Muscle layer of duodenum (tissue), 2 donors: ENCODE data around the gene ZKSCAN3.
A peak's percentile ranks its signal among the peaks of the same experiment; 100 is the strongest.
"Not testable (repeated sequence)": the region's sequence is repeated elsewhere in the genome, so short reads cannot be mapped to it uniquely, and the experiment has no call there.

Experiments used
- H3K27ac ChIP-seq: one replicate; pipeline ENCODE4 v1.7.0; 2013; ENCODE audit warnings: mild to moderate bottlenecking, low read length
- H3K27me3 ChIP-seq: one replicate; pipeline ENCODE4 v1.7.0; 2013; ENCODE audit warnings: low read depth, mild to moderate bottlenecking, control low read depth, low read length
- H3K36me3 ChIP-seq, 2 donors: one replicate each; pipeline ENCODE4 v1.7.0; 2013; ENCODE audit warnings: low read length in 2 of 2, control low read depth in 1 of 2, mild to moderate bottlenecking in 1 of 2; ENCODE audit not compliant: insufficient read depth in 2 of 2, control insufficient read depth in 1 of 2
- H3K4me1 ChIP-seq, 2 donors: one replicate each; pipeline ENCODE4 v1.7.0; 2013; ENCODE audit warnings: low read length in 2 of 2, mild to moderate bottlenecking in 2 of 2, control low read depth in 1 of 2, moderate library complexity in 1 of 2; ENCODE audit not compliant: insufficient read depth in 2 of 2, control insufficient read depth in 1 of 2
- H3K4me3 ChIP-seq, 2 donors: one replicate each; pipeline ENCODE4 v1.7.0; 2013; ENCODE audit warnings: low read length in 2 of 2, low read depth in 1 of 2, mild to moderate bottlenecking in 1 of 2
- H3K9me3 ChIP-seq, 2 donors: one replicate each; pipeline ENCODE4 v1.7.0; 2013; ENCODE audit warnings: low read length in 2 of 2, control low read depth in 1 of 2, mild to moderate bottlenecking in 1 of 2; ENCODE audit not compliant: control insufficient read depth in 1 of 2
- donor health status: healthy.

The ZKSCAN3 gene

GRCh38 chr6:28349892-28350737 is at the start of gene ZKSCAN3:
Gene ZKSCAN3 (plus strand): TSS chr6:28349947. CDS start chr6:28359587, 9,640 bp downstream.
- peaks cover 8 to 24% of the 10 kb centered on the region in 2 donors for H3K4me1 ChIP-seq
- peak within 1 kb of the TSS; percentile 86 for H3K27ac ChIP-seq
- H3K4me3 ChIP-seq: peak within 1 kb of the TSS; percentile 77 to 98
- H3K36me3 ChIP-seq: no peaks in the 10 kb centered on the region
- no peaks in the 10 kb centered on the region for H3K9me3 ChIP-seq
- no peaks in the 10 kb centered on the region for H3K27me3 ChIP-seq

- peaks cover 0 to 12% of the 10 kb centered on the region in 2 donors for H3K9me3 ChIP-seq
Measured at GRCh38 chr6:28303570-28303969, 46.2 kb upstream of the ZKSCAN3 start.

GRCh38 chr6:28306363-28306762 is 43.4 kb upstream of the ZKSCAN3 start:
- not testable (repeated sequence) for H3K27me3 ChIP-seq, H3K27ac ChIP-seq, H3K4me3 ChIP-seq, H3K4me1 ChIP-seq
- Histone ChIP-seq H3K9me3 (peaks cover 2 to 16% of the 10 kb centered on the region in 2 donors), H3K36me3 (peaks cover 2 to 26% of the 10 kb centered on the region in 2 donors)

More at GRCh38 chr6:28303570-28303969, 46.2 kb upstream of the ZKSCAN3 start:
- Histone ChIP-seq H3K36me3 (peaks cover 6 to 43% of the 10 kb centered on the region in 2 donors), H3K4me3 (no peak overlapping the region), H3K27ac (no peak overlapping the region), H3K27me3 (no peaks in the 10 kb centered on the region), H3K4me1 (no peaks in the 10 kb centered on the region)

GRCh38 chr6:28311139-28311823 is 38.5 kb upstream of the ZKSCAN3 start:
- Histone ChIP-seq H3K27ac (no peak overlapping the region), H3K36me3 (peaks cover 0 to 9% of the 10 kb centered on the region in 2 donors), H3K9me3 (peaks cover 2 to 11% of the 10 kb centered on the region in 2 donors), H3K4me1 (no peaks in the 10 kb centered on the region), H3K27me3 (no peaks in the 10 kb centered on the region), H3K4me3 (no peak overlapping the region)

GRCh38 chr6:28312939-28313338 is 36.8 kb upstream of the ZKSCAN3 start:
- H3K4me3 ChIP-seq: no peak overlapping the region

GRCh38 chr6:28315628-28316027 is 34.1 kb upstream of the ZKSCAN3 start:
- Histone ChIP-seq H3K9me3 (peaks cover 2 to 5% of the 10 kb centered on the region in 2 donors), H3K4me1 (no peaks in the 10 kb centered on the region), H3K4me3 (no peak overlapping the region), H3K27me3 (no peaks in the 10 kb centered on the region), H3K36me3 (peaks cover 0 to 13% of the 10 kb centered on the region in 2 donors), H3K27ac (no peak overlapping the region)

More at GRCh38 chr6:28312939-28313338, 36.8 kb upstream of the ZKSCAN3 start:
- peaks cover 0 to 9% of the 10 kb centered on the region in 2 donors for H3K36me3 ChIP-seq
- peaks cover 2 to 5% of the 10 kb centered on the region in 2 donors for H3K9me3 ChIP-seq
- no peak overlapping the region for H3K27ac ChIP-seq
- H3K27me3 ChIP-seq: no peaks in the 10 kb centered on the region
- H3K4me1 ChIP-seq: no peaks in the 10 kb centered on the region

GRCh38 chr6:28317866-28318265 is 31.9 kb upstream of the ZKSCAN3 start:
- not testable (repeated sequence) for H3K4me3 ChIP-seq, H3K4me1 ChIP-seq, H3K27ac ChIP-seq, H3K27me3 ChIP-seq, H3K9me3 ChIP-seq
- H3K36me3 ChIP-seq: peaks cover 0 to 17% of the 10 kb centered on the region in 2 donors

- Histone ChIP-seq H3K27ac (no peak overlapping the region), H3K4me1 (no peaks in the 10 kb centered on the region), H3K27me3 (no peaks in the 10 kb centered on the region), H3K4me3 (no peak overlapping the region), H3K36me3 (peaks cover 22 to 59% of the 10 kb centered on the region in 2 donors), H3K9me3 (peaks cover 25 to 47% of the 10 kb centered on the region in 2 donors)
Measured at GRCh38 chr6:28322661-28323060, 27.1 kb upstream of the ZKSCAN3 start.

GRCh38 chr6:28323813-28324424 is 25.8 kb upstream of the ZKSCAN3 start:
- H3K4me3 ChIP-seq: no peak overlapping the region
- H3K27ac ChIP-seq: no peak overlapping the region
- peaks cover 22 to 62% of the 10 kb centered on the region in 2 donors for H3K36me3 ChIP-seq
- H3K27me3 ChIP-seq: no peaks in the 10 kb centered on the region
- peaks cover 25 to 50% of the 10 kb centered on the region in 2 donors for H3K9me3 ChIP-seq
- no peaks in the 10 kb centered on the region for H3K4me1 ChIP-seq

- peaks cover 22 to 66% of the 10 kb centered on the region in 2 donors for H3K36me3 ChIP-seq
- H3K27ac ChIP-seq: no peak overlapping the region
- H3K4me3 ChIP-seq: peak overlapping the region; percentile 11 to 57
- H3K9me3 ChIP-seq: peaks cover 25 to 55% of the 10 kb centered on the region in 2 donors
- H3K27me3 ChIP-seq: no peaks in the 10 kb centered on the region
- no peaks in the 10 kb centered on the region for H3K4me1 ChIP-seq
Measured at GRCh38 chr6:28326371-28326948, 23.3 kb upstream of the ZKSCAN3 start.

GRCh38 chr6:28330041-28330440 is 19.7 kb upstream of the ZKSCAN3 start:
- Histone ChIP-seq H3K36me3 (peaks cover 22 to 39% of the 10 kb centered on the region in 2 donors), H3K4me1 (no peaks in the 10 kb centered on the region), H3K27ac (no peak overlapping the region)

More at GRCh38 chr6:28330041-28330440, 19.7 kb upstream of the ZKSCAN3 start:
- peaks cover 25 to 35% of the 10 kb centered on the region in 2 donors for H3K9me3 ChIP-seq
- no peaks in the 10 kb centered on the region for H3K27me3 ChIP-seq
- H3K4me3 ChIP-seq: no peak overlapping the region
